Keratinocyte (primary cell): ENCODE data around the gene CTRB2. TPM values are rescaled to one million over a fixed set of nuclear protein-coding genes. Genes with fewer than 3 reads are reported as not detected.

Experiments
- DNase-seq: peaks from one replicate; pipeline ENCODE4 v3.0.0-alpha.2; 2011; ENCODE audit warnings: low read depth, missing footprints, low spot score
- FAIRE-seq: peaks from 2 replicates; lab custom pipeline; 2011; peaks lifted over from hg19 to GRCh38; lab: Jason Lieb, UNC
- H2AFZ ChIP-seq: 2 replicates; pipeline ENCODE4 v1.6.0; 2012; ENCODE audit warnings: low read length, control low read depth, inconsistent platforms; ENCODE audit not compliant: control insufficient read depth
- H3K27ac ChIP-seq: 2 replicates; pipeline ENCODE4 v1.5.1; 2011; ENCODE audit warnings: low read length; ENCODE audit not compliant: control insufficient read depth, insufficient read depth
- H3K27me3 ChIP-seq: 3 replicates; pipeline ENCODE4 v1.6.0; 2011; ENCODE audit warnings: low read length; ENCODE audit not compliant: control insufficient read depth, insufficient read depth; ENCODE audit errors: extremely low read depth
- H3K36me3 ChIP-seq, 2 experiments: 2 replicates in 1 of 2; 3 replicates in 1 of 2; pipeline ENCODE4 v1.5.1; 2011; ENCODE audit warnings: low read length in 2 of 2, mild to moderate bottlenecking in 1 of 2; ENCODE audit not compliant: control insufficient read depth in 2 of 2, insufficient read depth in 2 of 2; ENCODE audit errors: extremely low read depth in 1 of 2
- H3K4me1 ChIP-seq: 3 replicates; pipeline ENCODE4 v1.5.1; 2011; ENCODE audit warnings: low read length; ENCODE audit not compliant: control insufficient read depth, insufficient read depth; ENCODE audit errors: extremely low read depth
- H3K4me2 ChIP-seq: 3 replicates; pipeline ENCODE4 v1.6.0; 2011; ENCODE audit warnings: low read depth, low read length; ENCODE audit not compliant: control insufficient read depth, insufficient read depth; ENCODE audit errors: extremely low read depth
- H3K4me3 ChIP-seq, 3 experiments: fragments of 200-600 bp in 1 of 3; sonication (generic) in 1 of 3; 2 replicates in 2 of 3; 3 replicates in 1 of 3; pipeline ENCODE4 v1.5.1; 2011 to 2016; ENCODE audit warnings: low read length in 3 of 3, mild to moderate bottlenecking in 3 of 3, control low read depth in 2 of 3, inconsistent platforms in 1 of 3, low read depth in 1 of 3, mixed read lengths in 1 of 3, mixed run types in 1 of 3, moderate library complexity in 1 of 3; ENCODE audit not compliant: control insufficient read depth in 2 of 3, insufficient read depth in 2 of 3; ENCODE audit errors: extremely low read depth in 1 of 3
- H3K79me2 ChIP-seq: 2 replicates; pipeline ENCODE4 v1.6.0; 2012; ENCODE audit warnings: low read length; ENCODE audit not compliant: control insufficient read depth, insufficient read depth
- H3K9ac ChIP-seq: 3 replicates; pipeline ENCODE4 v1.6.0; 2011; ENCODE audit warnings: low read length; ENCODE audit not compliant: control insufficient read depth, insufficient read depth; ENCODE audit errors: extremely low read depth
- H3K9me1 ChIP-seq: 3 replicates; pipeline ENCODE4 v1.6.0; 2011; ENCODE audit warnings: low read length; ENCODE audit not compliant: control insufficient read depth, insufficient read depth; ENCODE audit errors: extremely low read depth
- H3K9me3 ChIP-seq: 2 replicates; pipeline ENCODE4 v1.5.1; 2012; ENCODE audit warnings: low read depth, low read length; ENCODE audit not compliant: control insufficient read depth
- H4K20me1 ChIP-seq: 3 replicates; pipeline ENCODE4 v1.6.0; 2011; ENCODE audit warnings: low read length; ENCODE audit not compliant: control insufficient read depth, insufficient read depth; ENCODE audit errors: extremely low read depth
- EZH2 ChIP-seq: IDR thresholded peaks from one replicate; pipeline ENCODE4 v1.6.1; 2012; ENCODE audit warnings: inconsistent platforms, mild to moderate bottlenecking, low read length, moderate library complexity
- dilution Hi-C: fragments of 300-500 bp; cut with MboI; formaldehyde crosslinking; loops from one replicate; pipeline ENCODE4 v1.7.0; 2020; ENCODE audit warnings: low sequenced_read_pairs; ENCODE audit not compliant: extremely low pct_ligation_motif_present
- polyA plus RNA-seq, 5 experiments: library from polyadenylated mRNA; depleted of rRNA in 3 of 5; stranded (reverse) in 3 of 5; stranded (forward) in 1 of 5; unstranded in 1 of 5; fragments of >200 nt; gene quantifications; 1 replicate in 1 of 5; 2 replicates in 3 of 5; 3 replicates in 1 of 5; pipeline versions ENCODE4 v1.2.1 to v1.2.3, GENCODE V29; 2011 to 2012; ENCODE audit warnings: missing spikeins in 2 of 5, low read depth in 1 of 5, low replicate concordance in 1 of 5
- TF ChIP-seq, protein P1 (sequence below), 3 experiments: IDR thresholded peaks in 1 of 3; conservative IDR thresholded peaks in 1 of 3; optimal IDR thresholded peaks in 1 of 3; 2 replicates in 2 of 3; 3 replicates in 1 of 3; pipeline versions ENCODE3 to v1.5.1; 2011; ENCODE audit warnings: low read length in 3 of 3, mild to moderate bottlenecking in 3 of 3, moderate library complexity in 2 of 3, control low read depth in 1 of 3, inconsistent platforms in 1 of 3; ENCODE audit not compliant: insufficient read depth in 2 of 3; ENCODE audit errors: extremely low read depth in 1 of 3

CTRB2 gene
- polyA plus RNA-seq, 1 donor (not counting 4 experiments of a cell fraction or from before 2014, with no cell fraction given): not detected

GRCh38 chr16:75203096-75203495 lies 3.9 kb downstream of the CTRB2 start:
- no peak for FAIRE-seq
- dilution Hi-C loops: no loop called here
- DNase-seq: no peak

DNA sequence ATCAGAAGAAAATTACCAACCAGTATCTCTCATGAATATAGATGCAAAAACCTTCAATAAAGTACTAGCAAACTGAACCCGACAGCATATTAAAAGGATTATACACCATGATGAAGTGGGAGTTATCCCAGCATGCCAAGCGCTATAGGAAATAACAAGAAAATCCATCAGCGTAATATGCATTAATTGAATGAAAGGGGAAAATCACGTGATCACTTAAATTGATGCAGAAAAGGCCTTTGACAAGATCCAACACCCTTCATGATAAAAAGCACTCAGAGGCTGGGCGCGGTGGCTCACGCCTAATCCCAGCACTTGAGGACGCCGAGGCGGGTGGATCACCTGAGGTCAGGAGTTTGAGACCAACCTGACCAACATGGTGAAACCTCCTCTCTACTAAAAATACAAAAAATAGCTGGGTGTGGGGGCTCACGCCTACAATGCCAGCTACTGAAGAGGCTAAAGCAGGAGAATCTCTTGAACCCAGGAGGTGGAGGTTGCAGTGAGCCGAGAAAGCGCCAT lies 4.8 kb downstream of the CTRB2 start:
- Histone ChIP-seq H3K9me3 (no peaks in the 10 kb centered on the region), H3K27me3 (peaks cover 6% of the 10 kb centered on the region), H2AFZ (no peak overlapping the region), H3K4me2 (no peak overlapping the region), H3K9ac (no peak overlapping the region), H3K27ac (no peak overlapping the region), H3K36me3 (no peaks in the 10 kb centered on the region), H3K4me1 (no peaks in the 10 kb centered on the region), H4K20me1 (no peaks in the 10 kb centered on the region), H3K4me3 (no peak overlapping the region), H3K79me2 (no peaks in the 10 kb centered on the region), H3K9me1 (no peaks in the 10 kb centered on the region)
- FAIRE-seq (no peak), DNase-seq (no peak)
- no peak for TF ChIP-seq EZH2
- TF ChIP-seq, protein P1, sequence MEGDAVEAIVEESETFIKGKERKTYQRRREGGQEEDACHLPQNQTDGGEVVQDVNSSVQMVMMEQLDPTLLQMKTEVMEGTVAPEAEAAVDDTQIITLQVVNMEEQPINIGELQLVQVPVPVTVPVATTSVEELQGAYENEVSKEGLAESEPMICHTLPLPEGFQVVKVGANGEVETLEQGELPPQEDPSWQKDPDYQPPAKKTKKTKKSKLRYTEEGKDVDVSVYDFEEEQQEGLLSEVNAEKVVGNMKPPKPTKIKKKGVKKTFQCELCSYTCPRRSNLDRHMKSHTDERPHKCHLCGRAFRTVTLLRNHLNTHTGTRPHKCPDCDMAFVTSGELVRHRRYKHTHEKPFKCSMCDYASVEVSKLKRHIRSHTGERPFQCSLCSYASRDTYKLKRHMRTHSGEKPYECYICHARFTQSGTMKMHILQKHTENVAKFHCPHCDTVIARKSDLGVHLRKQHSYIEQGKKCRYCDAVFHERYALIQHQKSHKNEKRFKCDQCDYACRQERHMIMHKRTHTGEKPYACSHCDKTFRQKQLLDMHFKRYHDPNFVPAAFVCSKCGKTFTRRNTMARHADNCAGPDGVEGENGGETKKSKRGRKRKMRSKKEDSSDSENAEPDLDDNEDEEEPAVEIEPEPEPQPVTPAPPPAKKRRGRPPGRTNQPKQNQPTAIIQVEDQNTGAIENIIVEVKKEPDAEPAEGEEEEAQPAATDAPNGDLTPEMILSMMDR (optimal IDR thresholded peaks at IDR 0.05 in 1 of 3, IDR thresholded peaks at IDR 0.05 in 1 of 3, conservative IDR thresholded peaks at IDR 0.05 in 1 of 3; ENCODE audit: extremely low read depth in 1 of 3, insufficient read depth in 2 of 3, low read length in 3 of 3): no peak
- dilution Hi-C loops: no loop called here

More at GRCh38 chr16:75203096-75203495, 3.9 kb downstream of the CTRB2 start:
- no peaks in the 10 kb centered on the region for H3K27me3 ChIP-seq
- no peaks in the 10 kb centered on the region for H3K9me1 ChIP-seq
- TF ChIP-seq EZH2: no peak
- TF ChIP-seq, protein P1 (optimal IDR thresholded peaks at IDR 0.05 in 1 of 3, IDR thresholded peaks at IDR 0.05 in 1 of 3, conservative IDR thresholded peaks at IDR 0.05 in 1 of 3; ENCODE audit: extremely low read depth in 1 of 3, insufficient read depth in 2 of 3, low read length in 3 of 3): no peak
- no peaks in the 10 kb centered on the region for H3K9me3 ChIP-seq
- H3K79me2 ChIP-seq: no peaks in the 10 kb centered on the region
- no peak overlapping the region for H3K4me3 ChIP-seq
- no peaks in the 10 kb centered on the region for H4K20me1 ChIP-seq
- H3K4me2 ChIP-seq: no peak overlapping the region
- H3K27ac ChIP-seq: no peak overlapping the region
- H3K4me1 ChIP-seq: no peaks in the 10 kb centered on the region
- no peaks in the 10 kb centered on the region for H3K36me3 ChIP-seq
- no peak overlapping the region for H3K9ac ChIP-seq
- no peak overlapping the region for H2AFZ ChIP-seq
